Amniotic epithelial cell (primary cell): ENCODE results near the gene EMID1.
"Not testable (repeated sequence)": the region's sequence is repeated elsewhere in the genome, so short reads cannot be mapped to it uniquely, and the experiment has no call there.

ENCODE experiments used
- DNase-seq: peaks from one replicate; pipeline ENCODE4 v3.0.0-alpha.2; 2010; ENCODE audit warnings: low read depth

EMID1 gene

GRCh38 chr22:29231971-29232959 lies 26.6 kb downstream of the EMID1 start:
- DNase-seq, result peak; percentile 16

DNA sequence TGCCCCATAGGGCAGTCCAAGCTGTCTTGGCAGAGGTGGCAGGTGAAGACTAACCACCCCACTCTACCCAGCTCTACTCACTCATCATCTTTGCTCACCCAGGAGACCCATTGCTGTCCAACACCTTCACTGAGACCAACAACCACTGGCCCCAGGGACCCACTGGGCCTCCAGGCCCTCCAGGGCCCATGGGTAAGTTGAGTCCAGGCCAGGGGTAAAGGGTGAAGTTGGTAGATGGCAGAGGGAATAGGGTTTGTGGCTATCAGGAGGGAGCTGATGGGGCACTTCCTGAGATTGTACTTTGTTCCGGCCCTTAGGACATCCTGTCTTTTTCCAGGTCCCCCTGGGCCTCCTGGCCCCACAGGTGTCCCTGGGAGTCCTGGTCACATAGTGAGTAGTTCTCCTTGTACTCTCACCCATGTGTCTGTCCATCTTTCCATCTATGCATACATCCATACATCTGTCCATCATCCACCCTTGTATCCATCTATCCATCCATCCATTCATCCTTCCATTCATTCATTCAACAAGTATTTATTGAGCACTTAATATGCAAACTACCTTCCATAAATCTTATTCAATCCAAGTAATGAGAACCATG lies 27.7 kb downstream of the EMID1 start:
- no peak for DNase-seq

- DNase-seq, result not testable (repeated sequence)
Measured at GRCh38 chr22:29240481-29240880, 34.8 kb downstream of the EMID1 start.

DNA sequence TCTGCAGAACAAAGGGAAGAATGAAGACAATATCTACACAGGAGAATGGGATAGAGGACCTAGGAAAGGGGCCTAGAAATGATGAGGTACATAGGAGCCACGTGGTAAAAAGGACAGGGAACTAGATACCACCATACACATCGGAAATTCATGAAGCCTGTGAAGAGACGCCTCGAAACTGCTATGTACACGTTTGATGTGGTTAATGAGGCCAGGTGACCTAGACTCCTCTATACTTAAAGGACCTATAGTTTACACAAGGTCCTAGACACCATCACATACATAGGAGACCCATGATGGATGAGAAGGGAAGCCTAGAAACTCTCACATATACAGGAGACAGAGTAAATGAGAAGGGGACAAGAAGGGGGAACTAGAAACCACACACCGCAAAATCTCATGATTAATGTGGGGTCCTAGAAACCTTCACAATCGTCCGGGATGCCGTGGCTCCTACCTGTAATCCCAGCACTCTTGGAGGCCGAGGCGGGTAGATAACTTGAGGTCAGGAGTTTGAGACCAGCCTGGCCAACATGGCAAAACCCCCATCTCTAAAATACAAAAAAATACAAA lies 38.3 kb downstream of the EMID1 start:
- no peak for DNase-seq

GRCh38 chr22:29244785-29245625 lies 39.3 kb downstream of the EMID1 start:
- DNase-seq, result no peak

GRCh38 chr22:29245626-29246385 lies 40.1 kb downstream of the EMID1 start:
- DNase-seq, result peak; percentile 49

DNA sequence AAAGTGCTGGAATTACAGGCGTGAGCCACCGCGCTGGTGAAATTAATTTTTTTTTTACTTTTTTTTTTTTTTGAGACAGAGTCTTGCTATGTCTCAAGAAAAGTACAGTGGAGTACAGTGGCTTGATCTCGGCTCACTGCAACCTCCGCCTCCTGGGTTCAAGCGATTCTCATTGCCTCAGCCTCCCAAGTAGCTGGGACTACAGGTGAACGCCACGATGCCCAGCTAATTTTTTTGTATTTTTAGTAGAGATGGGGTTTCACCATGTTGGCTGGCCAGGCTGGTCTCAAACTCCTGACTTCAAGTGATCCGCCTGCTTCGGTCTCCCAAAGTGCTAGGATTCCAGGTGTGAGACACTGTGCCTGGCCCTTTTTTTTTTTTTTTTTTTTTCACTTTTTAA lies 42.2 kb downstream of the EMID1 start:
- not testable (repeated sequence) for DNase-seq

DNA sequence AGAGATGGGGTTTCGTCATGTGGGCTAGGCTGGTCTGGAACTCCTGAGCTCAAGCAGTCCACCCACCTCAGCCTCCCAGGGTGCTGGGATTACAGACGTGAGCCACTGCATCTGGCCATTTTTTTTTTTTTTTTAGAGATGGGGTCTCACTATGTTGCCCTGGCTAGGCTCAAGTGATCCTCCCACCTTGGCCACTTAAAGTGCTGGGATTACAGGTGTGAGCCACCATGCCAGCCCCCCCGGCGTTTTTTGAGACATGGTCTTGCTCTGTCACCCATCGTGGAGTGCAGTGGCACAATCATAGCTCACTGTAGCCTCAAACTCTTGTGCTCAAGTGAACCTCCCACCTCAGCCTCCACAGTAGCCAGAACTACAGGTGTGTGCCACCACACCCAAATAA lies 45.6 kb downstream of the EMID1 start:
- DNase-seq, result no peak

DNA sequence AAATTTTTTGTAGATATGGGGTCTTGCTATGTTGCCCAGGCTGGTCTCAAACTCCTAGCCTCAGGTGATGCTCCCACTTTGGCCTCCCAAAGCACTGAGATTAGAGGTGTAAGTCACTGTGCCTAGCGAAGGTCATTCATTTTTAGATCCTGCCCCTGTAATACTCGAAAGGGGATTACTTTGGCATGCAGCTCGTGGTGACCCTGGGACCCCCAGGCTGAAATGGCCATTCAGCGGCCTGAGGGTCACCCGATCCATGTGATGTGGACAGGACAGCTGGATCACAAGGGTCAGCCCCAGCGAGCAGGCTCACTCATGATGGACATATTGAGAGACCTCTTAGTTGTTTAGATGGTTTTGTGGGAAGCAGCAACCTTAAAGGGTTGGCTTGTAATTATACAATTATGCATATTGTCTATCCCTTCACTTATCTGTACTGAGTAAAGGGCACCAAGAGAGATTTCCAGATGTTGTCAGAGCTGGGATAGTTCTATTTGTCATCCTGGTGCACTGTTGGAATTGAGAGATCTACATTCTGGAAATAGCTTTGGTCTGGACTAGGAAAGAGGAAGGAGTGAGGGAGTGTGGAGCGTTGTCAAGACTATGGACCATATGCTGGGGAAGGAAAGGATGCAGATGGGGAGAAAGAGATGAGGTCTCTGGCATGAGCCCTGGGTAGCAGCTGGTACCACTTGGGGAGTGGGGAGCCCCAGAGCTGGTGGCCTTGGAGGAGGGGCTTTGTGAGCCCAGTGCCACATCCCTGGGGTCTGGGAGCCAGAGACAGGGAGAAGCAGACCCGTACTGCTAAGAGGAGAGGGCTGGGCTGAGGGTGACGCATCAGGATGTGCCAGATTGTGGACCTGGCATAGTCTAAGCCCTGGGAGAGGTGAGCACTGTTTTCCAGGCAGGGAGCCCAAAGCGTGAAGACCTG lies 46.5 kb downstream of the EMID1 start:
- no peak for DNase-seq

GRCh38 chr22:29253561-29254285 lies 48.0 kb downstream of the EMID1 start:
- no peak for DNase-seq

GRCh38 chr22:29254286-29254660 lies 48.6 kb downstream of the EMID1 start:
- DNase-seq, result no peak

DNA sequence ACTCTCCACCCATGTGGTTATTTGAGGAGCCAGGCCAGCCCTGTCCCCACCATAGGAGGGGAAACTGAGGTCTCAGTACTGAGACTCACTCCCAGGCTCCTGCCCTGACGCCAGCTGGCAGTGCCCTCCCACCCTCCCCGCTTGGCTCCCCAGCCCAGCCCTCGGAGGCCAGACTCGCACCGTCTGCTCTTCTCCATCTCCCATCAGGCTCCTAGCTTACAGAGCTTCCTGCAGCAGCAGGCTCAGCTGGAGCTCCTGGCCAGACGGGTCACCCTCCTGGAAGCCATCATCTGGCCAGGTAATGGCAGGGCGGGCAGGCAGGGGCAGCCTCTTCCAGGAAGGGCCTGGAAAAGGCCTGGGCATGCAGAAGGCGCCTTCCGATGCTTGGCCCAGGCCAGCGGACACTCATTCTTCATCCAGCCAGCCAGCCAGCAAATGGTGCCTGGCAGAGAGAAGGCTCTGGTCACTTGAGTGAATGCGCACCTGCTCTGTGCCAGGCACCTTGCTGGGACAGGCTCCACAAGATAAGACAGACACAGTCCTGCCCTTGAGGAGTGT lies 49.4 kb downstream of the EMID1 start:
- no peak for DNase-seq

GRCh38 chr22:29256606-29257325 lies 51.1 kb downstream of the EMID1 start:
- no peak for DNase-seq

DNA sequence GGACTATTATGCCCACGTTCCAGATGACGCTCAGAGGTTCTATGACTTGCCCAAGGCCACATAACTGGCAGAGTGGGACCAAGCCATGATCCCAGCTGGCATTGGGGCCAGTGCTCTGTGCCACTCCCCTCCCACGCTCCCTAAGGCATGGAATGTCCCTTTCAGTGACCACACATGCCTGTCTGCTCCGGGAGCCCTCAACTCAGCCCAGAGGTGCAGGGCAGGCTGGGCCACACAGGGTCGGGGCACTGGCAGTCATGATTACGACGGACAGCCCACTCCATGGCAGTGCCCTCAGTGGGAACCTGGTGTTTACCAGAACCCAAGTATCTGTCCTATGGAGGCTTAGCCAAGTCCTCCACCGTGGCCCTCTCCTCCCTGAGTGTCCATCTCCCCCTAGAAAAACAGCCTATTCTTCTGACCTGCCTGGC lies 52.1 kb downstream of the EMID1 start:
- DNase-seq, result no peak

GRCh38 chr22:29258407-29259252 lies 52.9 kb downstream of the EMID1 start:
- no peak for DNase-seq

DNA sequence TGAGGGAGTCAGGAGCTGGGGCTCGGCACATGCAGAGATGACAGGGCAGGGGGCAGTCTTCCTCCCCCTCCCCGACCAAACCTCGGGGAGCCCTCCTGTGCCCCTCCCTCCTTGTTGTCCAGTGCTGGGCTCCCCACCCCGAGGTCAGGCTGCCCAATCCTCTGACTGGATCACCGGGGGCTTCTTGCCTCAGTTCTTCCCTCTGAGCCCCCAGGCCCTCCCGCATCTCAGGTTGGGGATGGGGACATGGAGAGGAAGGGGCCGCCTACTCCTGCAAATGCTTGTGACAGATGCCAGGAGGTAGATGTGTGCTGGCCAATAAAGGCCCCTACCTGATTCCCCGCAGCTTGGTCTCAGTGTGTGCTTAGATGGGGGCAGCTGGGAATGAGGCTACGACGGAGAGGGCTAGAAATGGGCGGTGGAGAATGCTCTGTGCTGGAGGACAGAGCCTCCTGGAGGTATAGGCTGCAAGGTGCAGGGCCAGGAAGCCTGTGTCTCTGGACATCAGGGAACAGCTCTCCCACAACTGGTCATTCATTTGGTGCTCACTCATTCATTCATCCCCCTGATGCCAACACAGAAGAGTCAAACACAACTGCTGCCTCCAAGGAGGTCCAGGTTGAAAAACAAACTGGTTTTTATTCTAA lies 53.7 kb downstream of the EMID1 start:
- no peak for DNase-seq

- DNase-seq, result no peak
Measured at GRCh38 chr22:29260031-29260560, 54.4 kb downstream of the EMID1 start.
